22Rv1 (cell line): ENCODE measurements around the gene RPL19.

ENCODE experiments used
- ZFX ChIP-seq: fragments of 450-650 bp; IDR thresholded peaks from 2 replicates; pipeline ENCODE4 v1.6.1; 2017; ENCODE audit warnings: antibody characterized with exemption, borderline replicate concordance
- TF ChIP-seq, protein P1 (sequence below): fragments of 450-650 bp; IDR thresholded peaks from 2 replicates; pipeline ENCODE4 v1.5.1; 2017; ENCODE audit warnings: mild to moderate bottlenecking

GRCh38 chr17:39158623-39159022 is 41.5 kb upstream of the RPL19 start:
- TF ChIP-seq, protein P1, sequence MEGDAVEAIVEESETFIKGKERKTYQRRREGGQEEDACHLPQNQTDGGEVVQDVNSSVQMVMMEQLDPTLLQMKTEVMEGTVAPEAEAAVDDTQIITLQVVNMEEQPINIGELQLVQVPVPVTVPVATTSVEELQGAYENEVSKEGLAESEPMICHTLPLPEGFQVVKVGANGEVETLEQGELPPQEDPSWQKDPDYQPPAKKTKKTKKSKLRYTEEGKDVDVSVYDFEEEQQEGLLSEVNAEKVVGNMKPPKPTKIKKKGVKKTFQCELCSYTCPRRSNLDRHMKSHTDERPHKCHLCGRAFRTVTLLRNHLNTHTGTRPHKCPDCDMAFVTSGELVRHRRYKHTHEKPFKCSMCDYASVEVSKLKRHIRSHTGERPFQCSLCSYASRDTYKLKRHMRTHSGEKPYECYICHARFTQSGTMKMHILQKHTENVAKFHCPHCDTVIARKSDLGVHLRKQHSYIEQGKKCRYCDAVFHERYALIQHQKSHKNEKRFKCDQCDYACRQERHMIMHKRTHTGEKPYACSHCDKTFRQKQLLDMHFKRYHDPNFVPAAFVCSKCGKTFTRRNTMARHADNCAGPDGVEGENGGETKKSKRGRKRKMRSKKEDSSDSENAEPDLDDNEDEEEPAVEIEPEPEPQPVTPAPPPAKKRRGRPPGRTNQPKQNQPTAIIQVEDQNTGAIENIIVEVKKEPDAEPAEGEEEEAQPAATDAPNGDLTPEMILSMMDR = no peak
- TF ChIP-seq ZFX = no peak
